ENCODE measurements around the gene PLAC8.
"Not testable (repeated sequence)": the region's sequence is repeated elsewhere in the genome, so short reads cannot be mapped to it uniquely, and the experiment has no call there.

PLAC8 gene

DNA sequence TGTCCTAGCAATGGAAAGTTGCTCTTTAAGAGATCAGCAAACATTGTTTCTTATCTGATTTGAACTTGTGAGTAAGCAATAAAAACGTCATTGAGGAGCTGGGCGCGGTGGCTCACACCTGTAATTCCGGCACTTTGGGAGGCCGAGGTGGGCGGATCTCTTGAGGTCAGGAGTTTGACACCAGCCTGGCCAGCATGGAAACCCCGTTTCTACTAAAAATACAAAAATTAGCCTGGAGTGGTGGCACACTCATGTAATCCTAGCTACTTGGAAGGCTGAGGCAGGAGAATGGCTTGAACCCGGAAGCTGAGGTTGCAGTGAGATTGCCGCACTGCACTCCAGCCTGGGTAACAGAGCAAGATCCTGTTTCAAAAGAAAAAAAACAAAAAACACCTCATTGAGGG, 11.2 kb upstream of the PLAC8 start:
- H3K9me3 Mint-ChIP-seq = no peaks in the 10 kb centered on the region
- no peaks in the 10 kb centered on the region for H3K36me3 Mint-ChIP-seq (ENCODE audit: low read depth)
- H3K4me3 Mint-ChIP-seq = peak overlapping the region; percentile 30
- peaks cover 29% of the 10 kb centered on the region for H3K4me1 Mint-ChIP-seq (ENCODE audit: low read depth)
- H3K27ac Mint-ChIP-seq = no peak overlapping the region
- intact Hi-C loops (cut with micrococcal nuclease) = loop anchor here (10.0 kb wide), 1 partner anchor 49 kb away; no protein-coding TSS in a partner anchor
- no peaks in the 10 kb centered on the region for H3K27me3 Mint-ChIP-seq

- no peaks in the 10 kb centered on the region for H3K27me3 Mint-ChIP-seq
- no peak overlapping the region for H3K4me3 Mint-ChIP-seq
- no peaks in the 10 kb centered on the region for H3K36me3 Mint-ChIP-seq (ENCODE audit: low read depth)
- H3K4me1 Mint-ChIP-seq (ENCODE audit: low read depth) = peaks cover 42% of the 10 kb centered on the region
- no peaks in the 10 kb centered on the region for H3K9me3 Mint-ChIP-seq
- peak overlapping the region; percentile 80 for H3K27ac Mint-ChIP-seq
- intact Hi-C loops (cut with micrococcal nuclease) = loop anchor here (10.0 kb wide), 1 partner anchor 51 kb away; no protein-coding TSS in a partner anchor
Measured at GRCh38 chr4:83124111-83124780, 9.7 kb upstream of the PLAC8 start.

GRCh38 chr4:83121246-83121645, 6.7 kb upstream of the PLAC8 start:
- H3K9me3 Mint-ChIP-seq = no peaks in the 10 kb centered on the region
- no peaks in the 10 kb centered on the region for H3K36me3 Mint-ChIP-seq (ENCODE audit: low read depth)
- no peak overlapping the region for H3K4me3 Mint-ChIP-seq
- intact Hi-C loops (cut with micrococcal nuclease) = loop anchor here (10.0 kb wide), 1 partner anchor 54 kb away; no protein-coding TSS in a partner anchor
- no peak overlapping the region for H3K27ac Mint-ChIP-seq
- H3K27me3 Mint-ChIP-seq = no peaks in the 10 kb centered on the region
- peaks cover 46% of the 10 kb centered on the region for H3K4me1 Mint-ChIP-seq (ENCODE audit: low read depth)

DNA sequence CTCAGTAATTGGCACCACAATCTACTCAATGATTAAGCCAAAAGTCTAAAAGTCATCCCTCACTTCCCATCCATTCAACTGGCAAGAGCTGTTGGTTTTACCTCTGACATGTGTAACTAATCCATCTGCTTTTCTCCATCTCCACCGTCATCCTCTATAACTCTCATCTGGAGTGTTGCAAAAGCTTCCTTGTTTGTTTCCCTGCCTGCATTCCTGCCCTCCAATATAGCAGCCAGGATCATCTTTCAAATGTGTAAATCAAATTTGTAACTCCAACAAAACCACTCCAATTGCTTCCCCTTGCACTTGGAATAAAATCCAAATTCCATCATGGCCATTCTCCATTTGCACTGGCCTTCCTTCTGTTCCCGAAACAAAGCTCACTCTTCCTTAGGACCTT, 4.3 kb upstream of the PLAC8 start:
- intact Hi-C loops (cut with micrococcal nuclease) = no loop called here
- H3K4me1 Mint-ChIP-seq (ENCODE audit: low read depth) = peaks cover 46% of the 10 kb centered on the region
- no peaks in the 10 kb centered on the region for H3K36me3 Mint-ChIP-seq (ENCODE audit: low read depth)
- no peak overlapping the region for H3K27ac Mint-ChIP-seq
- no peaks in the 10 kb centered on the region for H3K27me3 Mint-ChIP-seq
- no peak overlapping the region for H3K4me3 Mint-ChIP-seq
- no peaks in the 10 kb centered on the region for H3K9me3 Mint-ChIP-seq

DNA sequence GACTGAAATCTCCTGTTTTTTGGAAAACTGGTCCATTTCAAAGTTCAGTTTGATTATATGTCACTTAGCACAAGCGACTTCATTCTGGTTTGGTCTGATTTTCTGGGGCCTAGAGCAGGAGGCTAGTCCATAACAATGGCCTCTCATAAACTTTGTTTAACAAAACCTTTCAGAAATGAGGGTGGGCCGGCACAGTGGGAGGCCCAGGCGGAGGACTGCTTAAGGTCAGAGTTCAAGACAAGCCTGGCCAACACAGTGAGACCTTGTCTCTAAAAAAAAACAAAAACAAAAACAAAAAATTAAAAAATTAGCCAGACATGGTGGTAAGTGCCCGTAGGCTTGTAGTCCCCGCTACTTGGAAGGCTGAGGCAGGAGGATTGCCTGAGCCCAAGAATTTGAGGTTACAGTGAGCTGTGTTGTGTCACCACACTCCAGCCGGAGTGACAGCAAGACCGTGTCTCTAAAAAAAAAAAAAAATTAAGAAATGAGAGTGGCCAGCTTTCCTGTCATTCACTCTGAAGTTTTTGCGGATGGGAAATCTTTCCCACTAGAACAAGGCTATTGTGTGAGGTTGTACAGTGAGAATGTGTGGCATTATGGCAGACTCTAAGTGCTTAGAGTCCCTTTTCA, 1.2 kb upstream of the PLAC8 start:
- H3K9me3 Mint-ChIP-seq = no peaks in the 10 kb centered on the region
- intact Hi-C loops (cut with micrococcal nuclease) = no loop called here
- peaks cover 49% of the 10 kb centered on the region for H3K4me1 Mint-ChIP-seq (ENCODE audit: low read depth)
- H3K4me3 Mint-ChIP-seq = no peak overlapping the region
- no peaks in the 10 kb centered on the region for H3K27me3 Mint-ChIP-seq
- H3K36me3 Mint-ChIP-seq (ENCODE audit: low read depth) = no peaks in the 10 kb centered on the region
- peak overlapping the region; percentile 50 for H3K27ac Mint-ChIP-seq

GRCh38 chr4:83115000-83115399, 471 bp upstream of the PLAC8 start:
- Mint-ChIP-seq H3K27ac (peak overlapping the region; percentile 37), H3K4me1 (ENCODE audit: low read depth) (peaks cover 44% of the 10 kb centered on the region), H3K36me3 (ENCODE audit: low read depth) (no peaks in the 10 kb centered on the region), H3K27me3 (no peaks in the 10 kb centered on the region), H3K9me3 (no peaks in the 10 kb centered on the region), H3K4me3 (peak overlapping the region; percentile 49)
- intact Hi-C loops (cut with micrococcal nuclease) = no loop called here

DNA sequence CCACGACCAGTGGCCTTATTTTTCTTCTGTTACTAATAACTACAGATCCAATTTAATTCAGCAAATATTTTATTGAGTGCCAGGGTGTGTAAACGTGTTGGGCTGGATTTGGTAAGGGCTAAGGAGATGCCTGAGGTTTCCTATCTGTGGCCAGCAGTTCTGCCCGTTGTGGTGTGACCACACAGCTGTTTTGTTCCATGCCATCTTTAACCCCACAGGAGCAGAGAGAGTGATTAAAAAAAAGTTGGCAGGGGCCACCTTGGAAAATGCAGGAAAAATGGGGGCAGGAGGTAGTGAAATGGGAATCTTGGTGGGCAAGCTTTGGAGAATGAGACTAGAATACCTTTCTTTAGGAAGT, 1.1 kb downstream of the PLAC8 start:
- Mint-ChIP-seq H3K36me3 (ENCODE audit: low read depth) (no peaks in the 10 kb centered on the region), H3K4me1 (ENCODE audit: low read depth) (peaks cover 39% of the 10 kb centered on the region), H3K27ac (peak overlapping the region; percentile 44), H3K4me3 (peak overlapping the region; percentile 10), H3K9me3 (no peaks in the 10 kb centered on the region), H3K27me3 (no peaks in the 10 kb centered on the region)
- intact Hi-C loops (cut with micrococcal nuclease) = no loop called here

GRCh38 chr4:83112678-83113428, 1.7 kb downstream of the PLAC8 start:
- intact Hi-C loops (cut with micrococcal nuclease) = no loop called here
- peak overlapping the region; percentile 44 for H3K27ac Mint-ChIP-seq
- no peaks in the 10 kb centered on the region for H3K27me3 Mint-ChIP-seq
- H3K4me3 Mint-ChIP-seq = peak overlapping the region; percentile 10
- H3K9me3 Mint-ChIP-seq = no peaks in the 10 kb centered on the region
- H3K4me1 Mint-ChIP-seq (ENCODE audit: low read depth) = peaks cover 38% of the 10 kb centered on the region
- no peaks in the 10 kb centered on the region for H3K36me3 Mint-ChIP-seq (ENCODE audit: low read depth)

DNA sequence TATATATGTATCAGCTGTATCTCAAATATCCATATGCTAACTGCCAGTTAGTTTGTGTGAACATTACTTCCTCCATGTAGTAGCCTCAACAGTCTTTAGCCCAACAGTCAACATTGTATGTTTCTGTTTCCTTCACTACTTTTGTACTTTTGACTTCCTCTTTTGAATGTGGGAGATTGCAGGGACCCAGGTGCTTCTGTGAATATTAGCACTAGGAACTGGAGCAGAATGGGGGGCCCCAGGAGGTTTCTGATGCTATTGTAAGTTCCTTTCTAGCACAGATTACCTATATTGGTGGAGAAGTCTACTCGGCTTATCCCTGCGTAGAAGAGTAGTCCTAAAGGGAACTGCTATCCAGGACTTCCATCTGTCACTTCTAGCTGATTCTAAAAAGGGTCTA, 2.3 kb downstream of the PLAC8 start:
- peak overlapping the region; percentile 44 for H3K27ac Mint-ChIP-seq
- H3K9me3 Mint-ChIP-seq = no peaks in the 10 kb centered on the region
- H3K27me3 Mint-ChIP-seq = no peaks in the 10 kb centered on the region
- H3K4me3 Mint-ChIP-seq = peak overlapping the region; percentile 52
- H3K4me1 Mint-ChIP-seq (ENCODE audit: low read depth) = peaks cover 38% of the 10 kb centered on the region
- intact Hi-C loops (cut with micrococcal nuclease) = no loop called here
- H3K36me3 Mint-ChIP-seq (ENCODE audit: low read depth) = no peaks in the 10 kb centered on the region

GRCh38 chr4:83111751-83112141, 2.8 kb downstream of the PLAC8 start:
- intact Hi-C loops (cut with micrococcal nuclease); H3K36me3 Mint-ChIP-seq (ENCODE audit: low read depth); H3K27me3 Mint-ChIP-seq; H3K9me3 Mint-ChIP-seq: not testable (repeated sequence)
- Mint-ChIP-seq H3K27ac (peak overlapping the region; percentile 44), H3K4me3 (peak overlapping the region; percentile 6), H3K4me1 (ENCODE audit: low read depth) (peaks cover 38% of the 10 kb centered on the region)

DNA sequence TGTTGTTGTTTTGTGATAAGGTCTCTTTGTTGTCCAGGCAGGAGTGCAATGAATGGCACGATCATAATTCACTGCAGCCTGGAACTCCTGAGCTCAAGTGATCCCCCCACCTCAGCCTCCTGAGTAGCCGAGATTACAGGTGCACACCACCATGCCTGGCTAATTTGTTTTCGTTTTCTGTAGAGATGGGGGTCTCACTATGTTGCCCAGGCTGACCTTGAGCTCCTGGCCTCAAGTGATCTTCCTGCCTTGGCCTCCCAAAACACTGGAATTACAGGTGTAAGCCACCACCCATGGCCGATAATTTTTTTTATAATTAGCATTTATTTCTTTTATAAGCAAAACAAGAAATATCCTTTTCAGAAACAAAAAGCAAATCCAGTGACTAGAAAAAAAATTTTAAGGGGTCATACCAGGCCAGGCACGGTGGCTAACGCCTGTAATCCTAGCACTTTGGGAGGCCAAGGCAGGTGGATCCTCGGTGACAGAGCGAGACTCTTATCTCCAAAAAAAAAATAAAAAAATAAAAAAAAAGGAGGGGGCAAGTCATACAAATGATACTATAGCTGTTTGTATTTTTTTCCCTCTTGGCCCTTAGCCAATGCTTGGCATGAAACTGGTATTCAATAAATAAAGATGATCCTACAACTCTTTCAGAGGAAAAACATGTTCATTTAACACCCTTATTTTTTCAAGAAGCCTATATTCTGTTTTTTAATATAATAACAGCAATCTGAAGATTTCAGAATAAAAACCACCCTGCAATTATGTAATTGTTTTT, 3.4 kb downstream of the PLAC8 start:
- no peak overlapping the region for H3K4me3 Mint-ChIP-seq
- no peaks in the 10 kb centered on the region for H3K27me3 Mint-ChIP-seq
- peak overlapping the region; percentile 85 for H3K27ac Mint-ChIP-seq
- H3K36me3 Mint-ChIP-seq (ENCODE audit: low read depth) = no peaks in the 10 kb centered on the region
- H3K9me3 Mint-ChIP-seq = no peaks in the 10 kb centered on the region
- peaks cover 38% of the 10 kb centered on the region for H3K4me1 Mint-ChIP-seq (ENCODE audit: low read depth)
- intact Hi-C loops (cut with micrococcal nuclease) = no loop called here

- Mint-ChIP-seq H3K4me1 (ENCODE audit: low read depth) (peaks cover 34% of the 10 kb centered on the region), H3K36me3 (ENCODE audit: low read depth) (no peaks in the 10 kb centered on the region), H3K9me3 (no peaks in the 10 kb centered on the region), H3K4me3 (peak overlapping the region; percentile 82), H3K27ac (peak overlapping the region; percentile 85), H3K27me3 (no peaks in the 10 kb centered on the region)
- intact Hi-C loops (cut with micrococcal nuclease) = no loop called here
Measured at GRCh38 chr4:83110223-83110945, 4.1 kb downstream of the PLAC8 start.

DNA sequence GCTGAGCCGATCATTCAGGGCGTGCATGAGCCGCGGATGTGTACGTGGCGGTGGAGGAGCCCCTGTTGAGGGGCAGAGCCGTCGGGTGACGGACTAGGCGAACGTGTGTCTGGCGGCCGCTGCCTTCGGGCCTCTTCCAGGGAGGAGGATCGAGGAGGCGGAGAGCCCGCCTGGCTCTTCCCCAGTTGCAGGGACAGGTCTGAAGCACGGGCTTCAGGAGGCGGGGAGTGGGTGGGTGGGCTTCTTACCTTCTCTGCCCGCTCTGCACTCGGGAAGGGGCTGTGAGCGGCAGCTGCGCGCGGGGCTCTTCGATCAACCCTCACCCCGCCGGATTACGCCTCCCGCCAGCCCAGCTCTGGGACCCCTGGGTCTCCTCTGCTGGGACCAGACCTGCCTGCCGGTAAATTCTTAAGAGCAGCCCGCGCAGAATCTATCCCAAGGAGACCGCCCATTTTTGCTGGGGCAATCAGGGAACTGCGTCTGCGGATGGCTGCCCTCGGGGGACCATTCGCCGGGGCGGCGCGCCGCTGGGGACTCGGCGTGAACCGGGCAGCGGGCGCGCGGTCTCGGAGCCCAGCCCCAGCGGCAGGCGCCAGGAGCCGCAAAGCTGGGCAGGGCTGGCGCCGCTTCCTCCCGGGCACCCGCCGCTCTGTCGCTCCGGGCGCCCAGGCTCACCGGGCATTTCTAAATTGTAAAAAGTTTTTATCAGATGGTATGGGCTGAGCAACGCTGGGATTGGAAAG, 4.9 kb downstream of the PLAC8 start:
- Mint-ChIP-seq H3K4me1 (ENCODE audit: low read depth) (peaks cover 27% of the 10 kb centered on the region), H3K27me3 (no peaks in the 10 kb centered on the region), H3K9me3 (no peaks in the 10 kb centered on the region), H3K27ac (peak overlapping the region; percentile 85), H3K36me3 (ENCODE audit: low read depth) (no peaks in the 10 kb centered on the region), H3K4me3 (peak overlapping the region; percentile 82)
- intact Hi-C loops (cut with micrococcal nuclease) = loop anchor here (1.0 kb wide), 1 partner anchor 35 kb away; no protein-coding TSS in a partner anchor
